ENCODE data around the gene DUSP6.

Gene DUSP6

GRCh38 chr12:89370850-89371249 lies 18.5 kb upstream of the DUSP6 start:
- H3K27me3 ChIP-seq: no peaks in the 10 kb centered on the region
- H3K4me3 ChIP-seq (ENCODE audit: low read depth in 1 of 2, low read length in 1 of 2): no peak overlapping the region
- no peak overlapping the region for H3K27ac ChIP-seq
- H3K36me3 ChIP-seq: no peaks in the 10 kb centered on the region
- H3K9me3 ChIP-seq: no peaks in the 10 kb centered on the region
- TF ChIP-seq, protein P1, sequence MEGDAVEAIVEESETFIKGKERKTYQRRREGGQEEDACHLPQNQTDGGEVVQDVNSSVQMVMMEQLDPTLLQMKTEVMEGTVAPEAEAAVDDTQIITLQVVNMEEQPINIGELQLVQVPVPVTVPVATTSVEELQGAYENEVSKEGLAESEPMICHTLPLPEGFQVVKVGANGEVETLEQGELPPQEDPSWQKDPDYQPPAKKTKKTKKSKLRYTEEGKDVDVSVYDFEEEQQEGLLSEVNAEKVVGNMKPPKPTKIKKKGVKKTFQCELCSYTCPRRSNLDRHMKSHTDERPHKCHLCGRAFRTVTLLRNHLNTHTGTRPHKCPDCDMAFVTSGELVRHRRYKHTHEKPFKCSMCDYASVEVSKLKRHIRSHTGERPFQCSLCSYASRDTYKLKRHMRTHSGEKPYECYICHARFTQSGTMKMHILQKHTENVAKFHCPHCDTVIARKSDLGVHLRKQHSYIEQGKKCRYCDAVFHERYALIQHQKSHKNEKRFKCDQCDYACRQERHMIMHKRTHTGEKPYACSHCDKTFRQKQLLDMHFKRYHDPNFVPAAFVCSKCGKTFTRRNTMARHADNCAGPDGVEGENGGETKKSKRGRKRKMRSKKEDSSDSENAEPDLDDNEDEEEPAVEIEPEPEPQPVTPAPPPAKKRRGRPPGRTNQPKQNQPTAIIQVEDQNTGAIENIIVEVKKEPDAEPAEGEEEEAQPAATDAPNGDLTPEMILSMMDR (IDR thresholded peaks at IDR 0.05): no peak
- H3K4me1 ChIP-seq (ENCODE audit: control insufficient read depth in 1 of 2, insufficient read depth in 1 of 2, low read depth in 1 of 2, low read length in 1 of 2): peaks cover 4 to 9% of the 10 kb centered on the region in 2 experiments

DNA sequence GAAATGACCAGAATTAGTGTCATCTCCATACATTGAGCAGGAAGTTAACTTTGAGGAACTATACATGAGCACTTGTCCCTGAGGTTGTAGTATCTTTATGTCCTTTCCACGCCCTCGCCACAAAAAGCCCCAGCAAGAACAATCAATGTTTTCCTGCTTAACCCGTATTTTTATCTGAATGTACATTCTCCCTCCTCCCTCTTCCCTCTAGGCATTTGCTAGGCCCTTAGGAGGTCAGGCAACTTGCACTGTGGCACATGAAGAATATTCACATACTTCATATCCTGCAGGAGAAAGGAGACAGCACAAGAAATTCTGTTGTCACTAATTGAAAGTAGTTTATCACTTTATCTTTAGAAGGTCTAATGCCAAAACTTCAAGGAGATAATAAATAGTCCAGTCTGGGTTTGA lies 18.1 kb upstream of the DUSP6 start:
- peaks cover 4 to 9% of the 10 kb centered on the region in 2 experiments for H3K4me1 ChIP-seq (ENCODE audit: control insufficient read depth in 1 of 2, insufficient read depth in 1 of 2, low read depth in 1 of 2, low read length in 1 of 2)
- H3K4me3 ChIP-seq (ENCODE audit: low read depth in 1 of 2, low read length in 1 of 2): no peak overlapping the region
- peak overlapping the region; percentile 0 for H3K27ac ChIP-seq
- no peaks in the 10 kb centered on the region for H3K9me3 ChIP-seq
- H3K36me3 ChIP-seq: no peaks in the 10 kb centered on the region
- no peaks in the 10 kb centered on the region for H3K27me3 ChIP-seq
- TF ChIP-seq, protein P1 (IDR thresholded peaks at IDR 0.05): no peak

GRCh38 chr12:89369166-89369565 lies 16.9 kb upstream of the DUSP6 start:
- no peak overlapping the region for H3K27ac ChIP-seq
- TF ChIP-seq, protein P1 (IDR thresholded peaks at IDR 0.05): no peak
- H3K4me3 ChIP-seq (ENCODE audit: low read depth in 1 of 2, low read length in 1 of 2): no peak overlapping the region
- H3K4me1 ChIP-seq (ENCODE audit: control insufficient read depth in 1 of 2, insufficient read depth in 1 of 2, low read depth in 1 of 2, low read length in 1 of 2): peaks cover 4 to 9% of the 10 kb centered on the region in 2 experiments
- no peaks in the 10 kb centered on the region for H3K27me3 ChIP-seq
- H3K9me3 ChIP-seq: no peaks in the 10 kb centered on the region
- H3K36me3 ChIP-seq: no peaks in the 10 kb centered on the region

DNA sequence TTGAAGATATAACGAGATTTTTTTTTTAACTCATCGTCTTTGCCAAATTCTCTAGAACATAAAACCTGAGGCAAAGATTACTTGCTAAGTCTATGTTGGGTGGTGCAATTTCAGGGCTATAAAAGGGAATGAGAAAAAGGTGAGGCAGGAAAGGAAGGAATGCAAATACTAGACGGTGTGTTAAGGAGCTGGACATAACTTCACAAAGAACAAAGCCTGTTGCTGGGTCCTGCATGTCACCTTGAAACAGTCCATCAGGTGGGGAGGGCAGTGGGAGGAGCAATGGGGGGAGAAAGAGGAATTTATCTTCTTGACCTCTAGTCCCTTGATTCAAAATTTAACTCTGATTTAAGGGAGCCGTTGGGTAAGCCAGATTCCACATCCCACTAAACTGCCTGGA lies 16.1 kb upstream of the DUSP6 start:
- H3K4me3 ChIP-seq (ENCODE audit: low read depth in 1 of 2, low read length in 1 of 2): no peak overlapping the region
- no peaks in the 10 kb centered on the region for H3K36me3 ChIP-seq
- H3K4me1 ChIP-seq (ENCODE audit: control insufficient read depth in 1 of 2, insufficient read depth in 1 of 2, low read depth in 1 of 2, low read length in 1 of 2): peaks cover 4 to 9% of the 10 kb centered on the region in 2 experiments
- no peaks in the 10 kb centered on the region for H3K27me3 ChIP-seq
- TF ChIP-seq, protein P1 (IDR thresholded peaks at IDR 0.05): no peak
- H3K9me3 ChIP-seq: no peaks in the 10 kb centered on the region
- no peak overlapping the region for H3K27ac ChIP-seq

DNA sequence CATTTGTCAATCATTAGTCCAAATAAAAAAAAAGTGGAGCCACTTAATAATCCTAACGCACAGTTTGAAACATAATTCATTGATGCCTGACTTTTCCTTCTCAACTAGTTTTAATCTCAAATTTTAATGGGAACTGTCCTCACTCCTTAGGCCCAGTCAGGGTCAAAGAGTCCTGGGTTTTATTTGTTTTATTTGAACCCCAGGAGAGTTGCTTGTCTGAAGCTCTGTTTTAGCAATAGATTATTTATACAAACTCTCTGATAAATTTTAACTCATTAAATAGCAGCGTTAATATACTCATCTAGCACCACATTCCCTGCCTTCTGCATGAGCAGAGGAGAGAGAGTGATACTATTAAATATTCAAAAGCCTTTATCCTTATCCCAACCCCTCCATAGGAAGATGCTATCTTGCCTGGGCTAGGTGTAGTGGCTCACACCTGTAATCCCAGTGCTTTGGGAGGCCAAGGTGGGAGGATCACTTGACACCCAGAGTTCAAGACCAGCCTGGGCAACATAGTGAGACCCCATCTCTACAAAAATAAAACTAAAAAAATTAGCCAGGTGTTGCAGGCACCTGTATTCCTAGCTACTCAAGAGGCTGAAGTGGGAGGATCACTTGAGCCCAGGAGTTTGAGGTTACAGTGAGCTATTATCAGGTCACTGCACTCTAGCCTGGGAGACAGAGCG lies 14.5 kb upstream of the DUSP6 start:
- peaks cover 6% of the 10 kb centered on the region for H3K36me3 ChIP-seq
- TF ChIP-seq, protein P1 (IDR thresholded peaks at IDR 0.05): no peak
- H3K27ac ChIP-seq: no peak overlapping the region

More for the DNA sequence above, 14.5 kb upstream of the DUSP6 start:
- H3K4me1 ChIP-seq (ENCODE audit: control insufficient read depth in 1 of 2, insufficient read depth in 1 of 2, low read depth in 1 of 2, low read length in 1 of 2): peaks cover 4 to 9% of the 10 kb centered on the region in 2 experiments
- no peaks in the 10 kb centered on the region for H3K9me3 ChIP-seq
- no peak overlapping the region for H3K4me3 ChIP-seq (ENCODE audit: low read depth in 1 of 2, low read length in 1 of 2)
- no peaks in the 10 kb centered on the region for H3K27me3 ChIP-seq
